Activated naive CD8-positive, alpha-beta T cell treated with anti-CD3 and anti-CD28 coated beads, Interleukin-2, amount 10 ng/mL, durations not matched to agents 7 days and 5 days (primary cell): ENCODE data around the gene MIEF1. TPM values are rescaled to one million over a fixed set of nuclear protein-coding genes. Genes with fewer than 3 reads are reported as not detected.

Experiments
- ATAC-seq: fragments of 150-1000 bp; cut with Tn5 transposase; one replicate; pipeline ENCODE4 v1.10.0; 2021; ENCODE audit warnings: low read depth, moderate library complexity
- POLR2A ChIA-PET: fragments of 350-600 bp; sonication (Branson Sonifier 250); formaldehyde crosslinking; loops from one replicate; lab custom pipeline; 2021; ENCODE audit warnings: antibody characterized with exemption; lab: Charles Lee
- DNase-seq: peaks from one replicate; pipeline ENCODE4 v3.0.0; 2021
- H3K27ac Mint-ChIP-seq: one replicate; pipeline ENCODE4 v1.8.0; 2022; ENCODE audit warnings: mild to moderate bottlenecking, mixed read lengths
- H3K27me3 Mint-ChIP-seq: one replicate; pipeline ENCODE4 v1.8.0; 2022; ENCODE audit warnings: mild to moderate bottlenecking, moderate library complexity, mixed read lengths
- H3K36me3 Mint-ChIP-seq: one replicate; pipeline ENCODE4 v1.8.0; 2021; ENCODE audit warnings: mild to moderate bottlenecking, mixed read lengths
- H3K4me1 Mint-ChIP-seq: one replicate; pipeline ENCODE4 v1.8.0; 2021; ENCODE audit warnings: mixed read lengths
- H3K4me3 Mint-ChIP-seq: one replicate; pipeline ENCODE4 v1.8.0; 2022; ENCODE audit warnings: mild to moderate bottlenecking, moderate library complexity, mixed read lengths
- H3K9me3 Mint-ChIP-seq: one replicate; pipeline ENCODE4 v1.8.0; 2021; ENCODE audit warnings: mixed read lengths
- total RNA-seq, 2 experiments: library from RNA; stranded (reverse); gene quantifications; one replicate each; pipeline ENCODE4 v1.2.3, GENCODE V29; 2021

Gene MIEF1
- total RNA-seq, 2 experiments from 2014 or later: 33.9 to 40.0 TPM

GRCh38 chr22:39534591-39535356 lies 32.7 kb downstream of the MIEF1 start:
- no peaks in the 10 kb centered on the region for H3K9me3 Mint-ChIP-seq
- no peak overlapping the region for H3K4me3 Mint-ChIP-seq
- DNase-seq: peak; percentile 91
- no peaks in the 10 kb centered on the region for H3K27me3 Mint-ChIP-seq
- peak overlapping the region; percentile 27 for H3K27ac Mint-ChIP-seq
- peaks cover 10% of the 10 kb centered on the region for H3K36me3 Mint-ChIP-seq
- ATAC-seq: peak; percentile 10
- POLR2A ChIA-PET: interaction anchor here (0.6 to 1.8 kb wide), 7 partner anchors 122 to 813 kb away, joined by 3 to 8 read pairs (median 4); partner anchors contain the start of gene TNRC6B
- H3K4me1 Mint-ChIP-seq: peaks cover 25% of the 10 kb centered on the region

- Mint-ChIP-seq H3K36me3 (peaks cover 6% of the 10 kb centered on the region), H3K9me3 (no peaks in the 10 kb centered on the region), H3K4me1 (peaks cover 21% of the 10 kb centered on the region), H3K27me3 (no peaks in the 10 kb centered on the region), H3K27ac (no peak overlapping the region), H3K4me3 (no peak overlapping the region)
- DNase-seq: no peak
- POLR2A ChIA-PET: interaction anchor here (0.6 to 1.0 kb wide), 4 partner anchors 122 to 812 kb away, joined by 3 to 8 read pairs (median 4); no protein-coding TSS in a partner anchor
- ATAC-seq: no peak
Measured at GRCh38 chr22:39535357-39535725, 33.3 kb downstream of the MIEF1 start.

GRCh38 chr22:39535831-39536449 lies 33.9 kb downstream of the MIEF1 start:
- H3K9me3 Mint-ChIP-seq: no peaks in the 10 kb centered on the region
- no peak overlapping the region for H3K4me3 Mint-ChIP-seq
- ATAC-seq: no peak
- H3K27ac Mint-ChIP-seq: no peak overlapping the region
- POLR2A ChIA-PET: interaction anchor here (0.6 to 0.7 kb wide), 2 partner anchors 123 to 489 kb away, joined by 3 to 8 read pairs; no protein-coding TSS in a partner anchor
- DNase-seq: no peak
- H3K4me1 Mint-ChIP-seq: peaks cover 16% of the 10 kb centered on the region
- no peaks in the 10 kb centered on the region for H3K27me3 Mint-ChIP-seq
- H3K36me3 Mint-ChIP-seq: peaks cover 2% of the 10 kb centered on the region

- Mint-ChIP-seq H3K4me3 (no peak overlapping the region), H3K27me3 (no peaks in the 10 kb centered on the region), H3K4me1 (peaks cover 9% of the 10 kb centered on the region), H3K9me3 (no peaks in the 10 kb centered on the region), H3K36me3 (peaks cover 2% of the 10 kb centered on the region), H3K27ac (no peak overlapping the region)
- no peak for DNase-seq
- ATAC-seq: no peak
- POLR2A ChIA-PET: interaction anchor here (0.7 kb wide), 1 partner anchor 488 kb away, joined by 3 read pairs; no protein-coding TSS in a partner anchor
Measured at GRCh38 chr22:39536711-39537110, 34.6 kb downstream of the MIEF1 start.

- POLR2A ChIA-PET: no interaction called here
Measured at GRCh38 chr22:39537975-39538374, 35.9 kb downstream of the MIEF1 start.

GRCh38 chr22:39543095-39543494 lies 41.0 kb downstream of the MIEF1 start:
- Mint-ChIP-seq H3K4me3 (no peak overlapping the region), H3K36me3 (no peaks in the 10 kb centered on the region), H3K4me1 (peaks cover 17% of the 10 kb centered on the region), H3K27me3 (peaks cover 28% of the 10 kb centered on the region), H3K27ac (no peak overlapping the region), H3K9me3 (no peaks in the 10 kb centered on the region)
- no peak for ATAC-seq
- POLR2A ChIA-PET: no interaction called here
- DNase-seq: peak; percentile 49

More at GRCh38 chr22:39537975-39538374, 35.9 kb downstream of the MIEF1 start:
- Mint-ChIP-seq H3K9me3 (no peaks in the 10 kb centered on the region), H3K27ac (no peak overlapping the region), H3K36me3 (no peaks in the 10 kb centered on the region), H3K4me1 (peaks cover 8% of the 10 kb centered on the region), H3K27me3 (peaks cover 3% of the 10 kb centered on the region), H3K4me3 (no peak overlapping the region)
- ATAC-seq: no peak
- no peak for DNase-seq

- Mint-ChIP-seq H3K36me3 (no peaks in the 10 kb centered on the region), H3K4me3 (no peak overlapping the region), H3K27ac (no peak overlapping the region), H3K4me1 (peaks cover 17% of the 10 kb centered on the region), H3K27me3 (peaks cover 41% of the 10 kb centered on the region), H3K9me3 (no peaks in the 10 kb centered on the region)
- POLR2A ChIA-PET: interaction anchor here (1.5 kb wide), 1 partner anchor 498 kb away, joined by 4 read pairs; no protein-coding TSS in a partner anchor
- DNase-seq (peak; percentile 80), ATAC-seq (peak; percentile 65)
Measured at GRCh38 chr22:39545386-39546365, 43.6 kb downstream of the MIEF1 start.

- DNase-seq: no peak
- H3K4me3 Mint-ChIP-seq: no peak overlapping the region
- no peaks in the 10 kb centered on the region for H3K36me3 Mint-ChIP-seq
- ATAC-seq: no peak
- H3K27ac Mint-ChIP-seq: no peak overlapping the region
- peaks cover 17% of the 10 kb centered on the region for H3K4me1 Mint-ChIP-seq
- no peaks in the 10 kb centered on the region for H3K9me3 Mint-ChIP-seq
- POLR2A ChIA-PET: no interaction called here
- peaks cover 49% of the 10 kb centered on the region for H3K27me3 Mint-ChIP-seq
Measured at GRCh38 chr22:39546889-39547586, 44.9 kb downstream of the MIEF1 start.

- no peaks in the 10 kb centered on the region for H3K9me3 Mint-ChIP-seq
- no peak for ATAC-seq
- no peak for DNase-seq
- H3K4me1 Mint-ChIP-seq: peaks cover 16% of the 10 kb centered on the region
- no peak overlapping the region for H3K4me3 Mint-ChIP-seq
- POLR2A ChIA-PET: no interaction called here
- no peaks in the 10 kb centered on the region for H3K36me3 Mint-ChIP-seq
- no peak overlapping the region for H3K27ac Mint-ChIP-seq
- peaks cover 54% of the 10 kb centered on the region for H3K27me3 Mint-ChIP-seq
Measured at GRCh38 chr22:39547587-39547947, 45.5 kb downstream of the MIEF1 start.

- Mint-ChIP-seq H3K4me1 (no peaks in the 10 kb centered on the region), H3K4me3 (no peak overlapping the region), H3K9me3 (no peaks in the 10 kb centered on the region), H3K27me3 (peaks cover 56% of the 10 kb centered on the region), H3K36me3 (no peaks in the 10 kb centered on the region), H3K27ac (no peak overlapping the region)
- POLR2A ChIA-PET: no interaction called here
- ATAC-seq (no peak), DNase-seq (no peak)
Measured at GRCh38 chr22:39553429-39553828, 51.3 kb downstream of the MIEF1 start.

- Mint-ChIP-seq H3K36me3 (no peaks in the 10 kb centered on the region), H3K27ac (no peak overlapping the region), H3K9me3 (no peaks in the 10 kb centered on the region), H3K27me3 (peaks cover 57% of the 10 kb centered on the region), H3K4me1 (no peaks in the 10 kb centered on the region), H3K4me3 (no peak overlapping the region)
- ATAC-seq (no peak), DNase-seq (no peak)
- POLR2A ChIA-PET: no interaction called here
Measured at GRCh38 chr22:39554151-39554550, 52.1 kb downstream of the MIEF1 start.

GRCh38 chr22:39556970-39557841 lies 55.1 kb downstream of the MIEF1 start:
- no peaks in the 10 kb centered on the region for H3K9me3 Mint-ChIP-seq
- POLR2A ChIA-PET: no interaction called here
- H3K4me1 Mint-ChIP-seq: no peaks in the 10 kb centered on the region
- ATAC-seq (peak; percentile 69), DNase-seq (peak; percentile 63)
- H3K27me3 Mint-ChIP-seq: peaks cover 64% of the 10 kb centered on the region
- peak overlapping the region; percentile 9 for H3K27ac Mint-ChIP-seq
- peak overlapping the region; percentile 24 for H3K4me3 Mint-ChIP-seq
- no peaks in the 10 kb centered on the region for H3K36me3 Mint-ChIP-seq
